Activated CD4-positive, CD25-positive, alpha-beta regulatory T cell (primary cell): Measurements from ENCODE around the gene GNAZ.

Experiments used
- DNase-seq, 4 experiments: peaks; one replicate each; lab custom pipeline; 2025; lab: John Stamatoyannopoulos, UW

The GNAZ gene

GRCh38 chr22:23064381-23065068, 5.8 kb upstream of the GNAZ start:
- DNase-seq, result no peak

DNA sequence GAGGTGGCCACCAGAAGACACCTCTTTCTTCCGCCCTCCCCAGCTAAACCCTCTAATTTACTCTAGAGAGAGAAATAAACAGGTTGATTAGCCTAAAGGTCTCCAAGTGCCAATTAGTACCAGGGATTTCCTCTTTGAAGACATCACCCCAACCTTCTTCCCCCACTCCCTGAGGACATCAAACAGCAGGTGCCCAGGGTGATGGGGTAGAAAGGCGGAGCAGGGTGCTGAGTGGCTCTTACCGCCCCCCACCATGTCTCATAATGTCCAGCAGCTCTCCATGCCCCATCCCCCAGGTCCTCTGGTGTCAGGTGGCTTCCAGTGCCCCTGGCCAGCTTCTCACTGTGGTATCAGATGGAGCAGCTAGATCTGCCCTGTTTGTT, 5.3 kb upstream of the GNAZ start:
- no peak for DNase-seq

GRCh38 chr22:23065495-23066122, 4.7 kb upstream of the GNAZ start:
- DNase-seq, result no peak

DNA sequence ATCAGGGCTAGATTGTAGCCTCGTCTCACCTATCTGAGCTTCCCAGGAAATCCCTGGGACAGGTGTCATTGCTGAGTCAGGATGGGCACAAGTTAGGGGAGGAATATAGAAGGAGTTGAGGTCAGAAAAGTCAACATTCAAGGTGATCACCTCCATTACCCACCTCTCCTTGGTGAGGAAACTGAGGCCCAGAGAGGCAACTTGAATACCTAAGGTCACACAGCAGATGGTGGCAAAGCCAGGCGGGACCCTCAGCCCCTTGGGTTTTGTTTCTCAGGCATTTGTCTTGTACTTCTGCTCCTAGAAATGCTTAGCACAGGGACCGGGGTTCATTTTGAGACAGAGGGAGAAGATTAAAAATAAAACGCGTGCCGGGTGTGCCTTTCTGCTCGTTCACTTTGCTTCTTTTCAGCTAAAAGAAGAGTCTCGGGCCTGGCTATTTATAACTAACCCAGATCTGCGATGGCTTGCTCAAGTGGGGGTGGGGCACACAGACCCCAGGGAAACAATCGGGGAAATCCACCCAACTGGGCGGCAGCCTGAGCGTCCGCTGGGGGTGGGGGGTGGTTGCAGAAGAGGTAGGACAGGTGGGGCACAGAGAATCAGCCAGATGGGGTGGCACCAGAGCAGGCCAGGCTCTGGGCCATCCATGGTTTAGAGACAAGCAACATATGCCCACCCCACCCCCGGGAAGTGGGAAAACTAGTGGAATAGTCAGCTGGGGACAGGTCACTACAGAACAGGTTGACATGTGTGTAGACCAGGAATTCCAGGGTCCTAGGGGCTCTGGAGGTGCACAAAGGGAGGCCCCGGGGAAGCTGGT, 3.9 kb upstream of the GNAZ start:
- DNase-seq, result no peak

DNA sequence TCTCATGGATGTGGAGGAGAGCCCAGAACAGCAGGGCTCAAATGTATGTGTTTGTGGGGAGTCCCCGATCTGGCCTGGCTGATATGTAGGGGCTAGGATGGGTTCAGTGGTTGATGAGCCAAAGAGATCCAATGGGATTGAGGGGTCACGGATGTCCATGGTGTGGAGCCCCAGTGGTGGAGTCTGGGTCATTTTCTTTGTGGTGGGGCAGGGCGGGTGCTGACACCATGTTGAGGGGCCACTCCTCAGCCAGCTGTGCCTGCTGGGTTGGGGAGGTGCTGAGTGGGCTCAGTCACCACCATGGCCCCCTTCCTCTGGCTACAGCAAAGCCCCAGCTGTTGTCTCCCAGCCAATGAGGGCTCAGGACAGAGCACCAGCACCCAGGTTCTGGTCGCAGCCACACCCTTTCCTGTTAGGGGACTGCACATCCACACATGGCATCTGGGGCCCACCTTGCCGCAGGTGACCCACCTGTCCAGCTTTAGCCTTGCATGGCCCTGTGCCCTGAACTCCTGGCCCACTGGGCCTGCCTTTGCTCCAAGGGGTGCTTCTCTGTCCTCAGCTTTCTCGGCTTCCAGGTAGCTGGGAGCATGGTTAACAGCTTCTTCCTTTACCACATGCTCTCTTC, 3.2 kb upstream of the GNAZ start:
- DNase-seq, result no peak

DNA sequence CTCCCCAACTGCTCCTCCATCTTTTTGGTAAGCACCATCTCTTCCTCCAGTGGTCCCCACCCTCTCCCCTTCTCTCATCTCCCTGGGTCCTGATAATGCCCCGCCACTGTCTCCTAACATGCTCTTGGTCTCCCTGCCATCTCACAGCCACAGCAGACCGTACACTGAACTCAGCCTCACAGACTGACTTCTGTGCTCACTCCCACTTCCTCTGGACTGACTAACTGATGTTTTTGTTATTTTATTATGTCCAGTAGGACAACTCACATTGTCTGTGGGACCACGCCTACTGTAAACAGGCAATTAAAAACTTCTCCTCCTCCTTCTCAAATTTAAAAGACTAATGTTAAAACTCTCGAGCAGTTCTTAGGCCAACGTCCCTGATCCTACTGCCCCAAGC, 2.6 kb upstream of the GNAZ start:
- DNase-seq, result no peak

GRCh38 chr22:23068096-23068831, 2.1 kb upstream of the GNAZ start:
- no peak for DNase-seq

DNA sequence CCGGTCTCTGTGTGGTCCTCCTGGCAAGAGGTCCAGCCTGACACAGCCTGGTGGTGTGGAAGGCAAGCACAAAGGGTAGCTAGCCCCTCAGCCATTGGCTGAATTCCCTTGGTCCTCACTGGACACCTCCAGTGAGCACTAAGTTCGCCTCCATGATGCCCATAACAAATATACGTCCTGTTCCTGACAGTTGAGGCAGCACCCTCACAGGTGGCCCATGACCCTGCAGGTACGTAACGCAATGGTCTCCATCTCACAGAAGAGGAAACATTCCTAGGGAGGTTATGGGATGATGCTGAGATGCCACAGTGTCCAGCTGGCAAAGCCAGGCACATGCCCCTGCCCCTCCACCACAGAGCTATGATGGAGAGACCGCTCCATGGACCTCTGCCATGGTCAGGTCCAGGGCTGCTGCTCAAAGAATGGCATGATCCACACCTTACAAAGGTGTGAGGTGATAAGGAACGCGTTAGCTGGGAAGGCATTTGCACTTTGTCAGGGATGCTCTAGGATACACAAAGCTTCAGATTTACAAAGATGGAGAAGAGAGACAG, 1.4 kb upstream of the GNAZ start:
- no peak for DNase-seq

DNA sequence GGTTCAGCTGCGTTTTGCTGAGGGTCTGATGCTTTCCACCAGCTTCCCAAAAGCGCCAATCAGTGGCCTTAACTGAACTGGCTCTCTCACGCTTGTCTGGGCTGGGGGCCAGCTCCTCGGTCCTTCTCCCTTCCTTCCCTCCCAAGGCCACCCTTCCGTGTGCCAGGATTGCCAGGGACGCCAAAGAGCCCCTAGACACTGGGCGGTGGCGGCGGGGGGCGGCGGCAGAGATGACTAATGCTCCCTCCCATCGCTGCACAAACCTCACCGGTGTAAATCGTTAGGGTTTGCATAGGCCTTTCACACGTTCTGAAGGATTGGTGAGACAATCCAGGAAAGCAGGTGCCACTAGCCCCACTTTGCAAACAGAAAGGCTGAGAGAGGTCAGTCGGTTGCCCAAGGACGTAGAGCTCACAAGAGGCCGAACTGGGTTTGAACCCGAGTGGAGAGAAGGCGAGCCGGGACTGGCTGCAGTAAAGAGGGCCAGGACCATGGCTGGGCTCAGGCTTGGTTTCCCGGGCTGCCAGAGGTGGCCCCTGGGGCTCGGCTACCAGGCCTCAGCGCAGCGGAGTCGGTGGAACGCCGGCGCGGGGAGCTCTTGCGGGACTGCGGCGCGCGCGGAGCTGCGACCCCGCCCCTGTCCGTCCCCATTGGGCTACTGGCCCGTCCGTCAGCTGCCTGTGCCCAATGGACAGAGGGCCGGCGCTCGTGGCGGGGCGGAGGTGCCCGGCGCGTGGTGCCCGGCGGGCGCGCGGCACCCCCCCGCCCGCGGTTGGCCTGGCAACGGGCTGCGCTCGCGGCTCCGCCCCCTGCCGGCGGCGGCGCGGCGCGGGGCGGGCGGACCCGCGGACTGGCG, 589 bp upstream of the GNAZ start:
- peak; percentile 69 to 83 (median 80) for DNase-seq

- DNase-seq, result no peak
Observed at GRCh38 chr22:23071230-23072076, 1.1 kb downstream of the GNAZ start.

GRCh38 chr22:23072077-23072910, 2.0 kb downstream of the GNAZ start:
- no peak for DNase-seq

DNA sequence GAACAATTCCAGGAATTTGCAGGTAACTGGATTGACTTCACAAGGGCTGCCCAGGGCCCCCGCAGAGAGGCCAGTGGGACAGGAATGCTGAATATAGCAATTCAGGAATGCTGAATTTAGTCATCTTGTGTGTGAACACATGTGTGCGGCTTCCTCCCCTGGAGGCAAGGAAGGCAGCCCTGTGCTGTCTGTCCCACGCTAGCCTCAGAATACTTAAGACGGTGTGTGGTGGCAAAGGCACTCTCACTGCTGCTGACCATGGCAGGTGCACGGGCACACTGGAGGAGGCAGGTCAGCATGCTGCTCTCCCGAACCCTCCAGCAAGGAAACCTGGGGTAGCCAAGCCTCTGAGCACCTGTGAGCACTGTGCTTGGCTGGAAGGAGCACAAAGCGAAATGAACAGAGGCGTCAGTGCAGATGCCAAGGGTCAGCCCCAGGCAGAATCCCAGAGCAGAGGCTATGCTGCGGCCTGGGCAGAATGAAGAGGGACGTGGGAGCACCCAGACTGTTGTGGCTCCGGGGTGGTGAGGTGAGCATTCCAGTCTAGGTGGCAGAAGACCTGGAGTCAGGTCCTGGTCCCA, 2.7 kb downstream of the GNAZ start:
- DNase-seq, result no peak

GRCh38 chr22:23073526-23074229, 3.4 kb downstream of the GNAZ start:
- no peak for DNase-seq

DNA sequence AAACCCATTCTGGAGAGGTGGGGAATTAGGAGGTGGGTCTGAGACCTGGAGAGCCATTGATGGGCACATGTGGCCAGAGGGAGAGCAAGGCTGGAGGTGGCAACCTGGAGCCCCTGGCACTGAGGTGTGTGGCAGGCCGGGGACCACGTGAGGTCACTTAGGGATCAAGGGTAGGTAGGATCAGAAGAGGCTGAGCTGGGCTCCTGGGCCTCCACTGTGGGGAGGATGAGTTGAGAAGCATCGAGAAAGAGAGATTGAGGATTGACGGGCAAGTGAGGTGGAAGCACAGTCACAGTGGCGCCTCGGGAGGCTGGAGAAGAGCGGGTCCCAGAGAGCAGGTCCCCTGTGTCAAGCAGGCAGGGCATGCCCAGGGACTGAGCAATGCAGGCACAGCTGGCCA, 4.1 kb downstream of the GNAZ start:
- DNase-seq, result no peak

DNA sequence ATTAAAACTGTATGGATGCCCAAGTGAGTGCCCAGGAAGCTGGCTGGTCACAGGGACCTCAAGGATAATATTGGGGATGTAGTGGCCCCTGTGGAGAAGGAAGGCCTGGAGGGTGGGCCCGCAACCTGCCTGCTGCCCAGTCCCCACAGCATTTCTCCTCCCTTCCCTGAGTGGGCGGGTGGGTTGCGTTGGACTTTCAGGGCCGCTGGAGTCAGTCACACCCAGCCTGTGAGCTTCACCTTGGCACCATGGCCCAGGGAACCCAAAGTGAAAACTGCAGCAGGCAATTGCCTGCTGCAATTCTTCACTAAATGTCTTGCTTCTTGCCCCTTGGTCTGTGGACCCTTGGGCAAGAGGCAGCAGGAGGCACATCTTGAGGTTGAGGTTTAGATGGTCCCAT, 4.7 kb downstream of the GNAZ start:
- no peak for DNase-seq

DNA sequence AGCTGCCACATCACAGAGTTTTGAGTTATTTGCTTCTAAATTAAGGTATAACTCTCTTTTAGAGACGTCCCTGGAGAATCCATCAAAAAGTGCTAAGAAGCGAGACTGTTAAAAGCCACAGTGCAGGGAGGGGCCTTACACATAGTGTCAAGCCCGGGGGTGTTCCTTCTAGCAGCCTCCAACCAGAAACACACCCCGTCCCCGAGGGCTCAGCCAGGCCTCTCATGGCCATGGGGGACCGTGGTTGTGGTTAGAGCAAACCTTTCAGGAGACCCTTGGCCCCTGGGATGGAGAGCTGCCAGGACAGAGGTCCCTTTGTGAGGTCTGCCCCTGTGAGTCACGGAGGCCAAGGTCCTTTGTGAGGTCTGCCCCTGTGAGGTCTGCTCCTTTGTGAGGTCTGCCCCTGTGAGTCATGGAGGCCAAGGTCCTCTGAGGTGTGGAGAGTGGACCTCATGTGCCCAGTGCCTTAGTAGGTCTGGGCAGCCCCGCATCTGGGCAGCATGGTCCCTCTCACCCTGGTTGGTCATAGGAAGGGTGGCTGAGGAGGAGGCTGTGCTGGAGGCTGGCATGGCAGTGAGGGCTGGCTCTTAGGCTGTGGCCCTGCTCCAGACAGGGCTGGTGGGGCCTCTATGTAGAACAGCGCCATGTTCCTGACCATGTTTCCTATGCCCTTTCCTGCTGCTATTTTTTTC, 5.4 kb downstream of the GNAZ start:
- DNase-seq, result no peak

- no peak for DNase-seq
Observed at GRCh38 chr22:23076896-23077572, 6.7 kb downstream of the GNAZ start.
